Effector memory CD4-positive, alpha-beta T cell (primary cell): ENCODE measurements around the gene IFT43.
A peak's percentile ranks its signal among the peaks of the same experiment; 100 is the strongest.

Experiments
- DNase-seq, 3 donors: peaks; one replicate each; pipeline ENCODE4 v3.0.0-alpha.2; 2020
- H3K27ac ChIP-seq: 2 replicates; pipeline ENCODE4 v1.7.0; 2013; ENCODE audit warnings: mild to moderate bottlenecking, low read length, moderate library complexity; ENCODE audit not compliant: insufficient read depth, poor library complexity, severe bottlenecking
- H3K27me3 ChIP-seq: replicated peaks from 2 replicates; pipeline ENCODE4 v1.7.0; 2013; ENCODE audit warnings: mild to moderate bottlenecking, low read length; ENCODE audit not compliant: insufficient read depth, control insufficient read depth, poor library complexity, severe bottlenecking
- H3K36me3 ChIP-seq: 2 replicates; pipeline ENCODE4 v1.7.0; 2013; ENCODE audit warnings: mild to moderate bottlenecking, low read length, moderate library complexity; ENCODE audit not compliant: control insufficient read depth, insufficient read depth
- H3K4me1 ChIP-seq: 2 replicates; pipeline ENCODE4 v1.7.0; 2013; ENCODE audit warnings: low read length, mild to moderate bottlenecking; ENCODE audit not compliant: control insufficient read depth, insufficient read depth, poor library complexity, severe bottlenecking
- H3K4me3 ChIP-seq: 2 replicates; pipeline ENCODE4 v1.7.0; 2013; ENCODE audit warnings: low read length, low read depth, mild to moderate bottlenecking; ENCODE audit not compliant: insufficient read depth, poor library complexity, severe bottlenecking
- H3K9me3 ChIP-seq: 2 replicates; pipeline ENCODE4 v1.7.0; 2013; ENCODE audit warnings: mild to moderate bottlenecking, low read length, moderate library complexity; ENCODE audit not compliant: control insufficient read depth

IFT43 gene

GRCh38 chr14:76040704-76041103 lies 55.1 kb downstream of the IFT43 start:
- H3K4me3 ChIP-seq, result no peak overlapping the region
- no peak for DNase-seq

GRCh38 chr14:76045773-76046172 lies 60.2 kb downstream of the IFT43 start:
- no peaks in the 10 kb centered on the region for H3K9me3 ChIP-seq
- H3K4me3 ChIP-seq, result no peak overlapping the region
- no peak for DNase-seq
- H3K27ac ChIP-seq, result no peak overlapping the region
- H3K4me1 ChIP-seq, result no peaks in the 10 kb centered on the region
- no peaks in the 10 kb centered on the region for H3K27me3 ChIP-seq
- H3K36me3 ChIP-seq, result no peaks in the 10 kb centered on the region

More at GRCh38 chr14:76040704-76041103, 55.1 kb downstream of the IFT43 start:
- H3K4me1 ChIP-seq, result no peaks in the 10 kb centered on the region
- no peaks in the 10 kb centered on the region for H3K36me3 ChIP-seq
- no peaks in the 10 kb centered on the region for H3K9me3 ChIP-seq
- H3K27ac ChIP-seq, result no peak overlapping the region
- H3K27me3 ChIP-seq, result no peaks in the 10 kb centered on the region

DNA sequence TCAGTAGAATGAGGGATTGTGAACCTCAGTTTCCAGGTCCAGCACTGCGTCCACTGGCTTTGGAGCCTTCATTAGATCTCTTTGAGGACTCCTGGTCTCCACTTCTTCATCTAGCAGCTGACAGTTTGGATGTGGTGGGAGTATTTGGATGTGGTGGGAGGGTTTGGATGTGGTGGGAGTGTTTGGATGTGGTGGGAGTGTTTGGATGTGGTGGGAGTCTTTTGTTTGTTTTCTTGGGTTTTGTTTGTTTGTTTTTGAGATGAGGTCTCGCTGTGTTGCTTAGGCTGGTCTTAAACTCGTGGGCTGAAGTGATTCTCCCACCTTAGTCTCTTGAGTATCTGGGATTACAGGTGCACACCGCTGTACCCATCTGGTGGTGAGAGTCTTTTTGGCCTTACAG lies 64.7 kb downstream of the IFT43 start:
- Histone ChIP-seq H3K27me3 (no peaks in the 10 kb centered on the region), H3K27ac (no peak overlapping the region), H3K9me3 (no peaks in the 10 kb centered on the region), H3K4me3 (no peak overlapping the region), H3K4me1 (no peaks in the 10 kb centered on the region), H3K36me3 (no peaks in the 10 kb centered on the region)
- no peak for DNase-seq

DNA sequence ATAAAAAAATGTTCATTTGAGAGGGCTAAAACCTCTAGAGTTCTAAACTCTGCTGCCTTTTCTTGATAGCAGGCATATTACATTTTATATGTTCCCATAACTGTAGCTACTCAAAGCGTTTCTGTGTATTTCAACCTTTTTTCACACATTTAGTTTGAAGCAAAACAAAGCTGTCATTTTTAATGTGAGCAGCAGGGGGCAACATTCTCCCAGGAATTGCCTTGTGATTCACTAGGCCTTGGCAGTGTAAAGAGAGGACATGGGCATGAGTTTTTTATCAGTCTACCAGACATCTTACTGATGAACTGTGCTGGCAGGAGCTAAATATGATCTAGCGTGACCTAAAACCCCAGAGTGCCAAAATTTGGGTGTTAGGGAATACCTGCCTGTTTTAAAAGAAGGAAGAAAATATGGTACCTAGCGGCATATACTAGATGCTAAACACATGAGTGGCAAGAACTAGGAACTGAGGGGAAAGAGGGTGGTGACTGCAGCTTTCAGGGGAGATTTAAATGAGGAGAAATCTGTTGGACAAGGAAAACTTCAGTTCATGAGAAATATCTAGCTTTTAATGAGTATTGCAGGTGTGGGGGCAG lies 65.3 kb downstream of the IFT43 start:
- no peaks in the 10 kb centered on the region for H3K9me3 ChIP-seq
- no peaks in the 10 kb centered on the region for H3K4me1 ChIP-seq
- H3K36me3 ChIP-seq, result no peaks in the 10 kb centered on the region
- H3K4me3 ChIP-seq, result no peak overlapping the region
- no peak overlapping the region for H3K27ac ChIP-seq
- peak in 2 of 3 donors; percentile 3 to 39 for DNase-seq
- no peaks in the 10 kb centered on the region for H3K27me3 ChIP-seq

DNA sequence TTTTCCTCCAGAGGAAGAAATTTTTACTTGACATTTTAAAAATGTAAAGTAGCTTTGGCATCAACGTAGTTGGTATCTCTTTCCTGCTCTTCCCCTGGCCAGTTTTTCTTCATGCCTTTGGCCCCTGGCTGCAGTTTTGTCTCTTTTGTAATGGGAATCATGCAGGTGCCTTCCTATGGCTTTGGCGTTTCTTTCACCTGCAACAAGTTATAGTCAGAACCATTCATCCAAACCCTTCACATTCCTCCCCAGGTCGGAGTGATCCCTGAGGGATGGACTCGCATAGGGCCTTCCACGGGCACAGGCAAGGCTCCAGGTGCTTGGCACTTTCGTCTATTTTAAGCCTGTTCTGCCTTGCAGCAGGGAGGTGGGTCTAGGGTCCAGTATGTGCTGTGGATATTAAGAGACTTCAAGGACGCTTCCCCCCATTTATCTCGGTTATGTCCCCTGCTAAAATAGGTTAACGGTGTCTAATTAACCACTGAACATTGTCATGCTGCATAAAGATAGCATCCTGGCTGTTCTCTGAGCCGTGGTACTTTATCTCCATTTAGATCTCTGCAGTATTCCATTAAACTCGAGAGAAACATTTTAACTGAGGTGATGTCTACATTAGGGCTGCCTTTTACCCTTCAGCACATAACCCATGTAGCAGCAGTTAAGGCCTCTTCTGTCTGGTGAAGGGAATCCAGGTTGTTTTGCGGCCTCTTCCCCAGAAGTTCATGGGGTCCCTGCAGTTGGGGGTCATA lies 66.3 kb downstream of the IFT43 start:
- H3K27me3 ChIP-seq, result no peaks in the 10 kb centered on the region
- H3K27ac ChIP-seq, result no peak overlapping the region
- H3K9me3 ChIP-seq, result no peaks in the 10 kb centered on the region

GRCh38 chr14:76053572-76054355 lies 68.2 kb downstream of the IFT43 start:
- Histone ChIP-seq H3K36me3 (no peaks in the 10 kb centered on the region), H3K4me1 (no peaks in the 10 kb centered on the region), H3K9me3 (no peaks in the 10 kb centered on the region), H3K27ac (no peak overlapping the region), H3K27me3 (no peaks in the 10 kb centered on the region), H3K4me3 (no peak overlapping the region)
- DNase-seq, result no peak

More for the DNA sequence above, 66.3 kb downstream of the IFT43 start:
- no peak for DNase-seq
- Histone ChIP-seq H3K4me1 (no peaks in the 10 kb centered on the region), H3K36me3 (no peaks in the 10 kb centered on the region), H3K4me3 (no peak overlapping the region)

DNA sequence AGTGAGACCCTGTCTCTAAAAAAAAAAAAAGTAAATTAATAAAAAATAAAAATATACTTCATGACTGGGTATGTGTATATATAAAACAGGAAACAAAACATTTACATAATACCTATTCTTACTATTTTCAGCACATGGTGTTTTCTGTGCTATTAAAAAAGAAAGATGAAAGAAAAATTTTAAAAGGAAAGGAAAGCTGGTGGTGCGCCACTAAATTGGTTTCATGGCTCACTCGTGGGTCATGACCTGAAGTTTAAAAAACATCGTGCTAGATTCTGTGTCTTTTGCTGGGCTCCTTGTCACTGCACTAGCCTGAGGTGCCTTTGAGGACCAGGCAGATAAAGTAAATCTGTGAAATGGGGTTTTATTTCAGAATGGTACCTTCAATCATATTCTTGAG lies 69.8 kb downstream of the IFT43 start:
- no peak overlapping the region for H3K4me3 ChIP-seq
- no peaks in the 10 kb centered on the region for H3K9me3 ChIP-seq
- no peak for DNase-seq
- H3K27me3 ChIP-seq, result no peaks in the 10 kb centered on the region
- no peak overlapping the region for H3K27ac ChIP-seq
- H3K4me1 ChIP-seq, result no peaks in the 10 kb centered on the region
- no peaks in the 10 kb centered on the region for H3K36me3 ChIP-seq

DNA sequence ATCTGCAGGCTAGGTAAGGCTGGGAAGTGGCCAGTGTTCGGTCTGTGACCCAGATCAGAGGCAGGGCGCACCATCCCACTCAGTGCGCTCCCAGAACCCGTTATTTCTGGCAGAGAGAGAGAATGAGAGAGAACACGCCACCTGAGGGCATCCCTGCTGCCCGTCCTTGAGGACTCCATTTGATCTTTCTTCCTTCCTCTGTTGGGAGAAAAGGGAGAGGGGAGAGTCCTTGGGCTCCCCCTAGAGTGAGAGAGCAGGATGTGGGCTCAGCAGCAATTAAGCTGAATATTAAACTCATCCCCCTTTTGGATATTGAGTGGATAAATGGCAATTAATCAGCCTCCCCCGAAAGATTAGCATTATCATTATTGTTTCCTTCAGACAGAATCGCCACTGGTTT lies 70.6 kb downstream of the IFT43 start:
- no peaks in the 10 kb centered on the region for H3K9me3 ChIP-seq
- no peak overlapping the region for H3K27ac ChIP-seq
- no peak overlapping the region for H3K4me3 ChIP-seq
- H3K4me1 ChIP-seq, result no peaks in the 10 kb centered on the region
- DNase-seq, result no peak
- no peaks in the 10 kb centered on the region for H3K36me3 ChIP-seq
- H3K27me3 ChIP-seq, result no peaks in the 10 kb centered on the region

GRCh38 chr14:76057914-76058313 lies 72.4 kb downstream of the IFT43 start:
- no peaks in the 10 kb centered on the region for H3K9me3 ChIP-seq
- H3K4me1 ChIP-seq, result no peaks in the 10 kb centered on the region
- H3K36me3 ChIP-seq, result no peaks in the 10 kb centered on the region
- no peaks in the 10 kb centered on the region for H3K27me3 ChIP-seq
- no peak for DNase-seq
- H3K27ac ChIP-seq, result no peak overlapping the region
- H3K4me3 ChIP-seq, result no peak overlapping the region

DNA sequence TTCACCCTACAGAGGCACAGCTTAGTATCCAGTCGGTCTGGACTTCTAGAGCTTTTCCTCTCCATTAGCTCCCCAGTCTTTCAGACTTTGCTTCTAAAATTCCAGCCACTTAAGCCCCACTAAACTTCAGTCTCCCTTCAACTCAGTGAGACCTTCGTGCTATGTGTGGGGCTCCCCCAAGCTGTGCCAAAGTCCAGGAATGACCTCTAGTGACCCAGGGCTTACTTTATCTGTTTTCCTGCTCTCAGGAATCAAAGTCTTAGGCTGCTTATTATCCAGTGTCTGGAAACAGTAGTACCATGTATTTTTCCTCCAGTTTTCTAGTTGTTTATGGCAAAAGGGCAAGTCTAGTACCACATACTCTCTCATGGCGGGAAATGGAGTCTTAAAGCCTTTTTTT lies 77.8 kb downstream of the IFT43 start:
- no peak for DNase-seq
- Histone ChIP-seq H3K4me3 (no peak overlapping the region), H3K9me3 (no peaks in the 10 kb centered on the region), H3K27me3 (no peaks in the 10 kb centered on the region), H3K36me3 (no peaks in the 10 kb centered on the region), H3K27ac (no peak overlapping the region), H3K4me1 (no peaks in the 10 kb centered on the region)
